ENCODE measurements around the gene CRACDL. TPM values are rescaled to one million over a fixed set of nuclear protein-coding genes. Genes with fewer than 3 reads are reported as not detected.

The CRACDL gene
- total and polyA plus RNA-seq, 8 donors = 3.6 to 11.0 (median 6.0) TPM

DNA sequence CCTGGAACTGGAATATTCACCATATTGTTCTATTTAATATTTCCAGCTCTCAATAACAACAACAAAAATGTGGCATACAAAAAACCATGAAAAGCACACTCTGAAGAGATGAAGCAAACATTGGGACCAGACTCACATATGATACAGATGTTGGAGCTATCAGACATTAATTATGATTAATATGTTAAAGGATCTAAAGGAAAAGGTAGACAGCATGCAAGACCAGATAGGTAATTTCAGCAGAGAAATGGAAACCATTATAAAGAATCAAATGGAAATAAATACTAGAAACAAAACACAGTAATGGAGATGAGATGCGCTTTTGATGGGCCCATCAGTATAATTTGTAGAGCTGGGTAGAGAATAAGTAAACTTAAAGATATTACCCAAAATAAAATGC, 154.2 kb downstream of the CRACDL start:
- no peak for ATAC-seq
- intact Hi-C loops (cut with DNase I) = no loop called here
- no peak for DNase-seq
- FAIRE-seq = no peak
- H3K9me3 ChIP-seq = no peaks in the 10 kb centered on the region
- no peak overlapping the region for H3K4me3 ChIP-seq
- H3K36me3 ChIP-seq = no peaks in the 10 kb centered on the region
- TF ChIP-seq, protein P1, sequence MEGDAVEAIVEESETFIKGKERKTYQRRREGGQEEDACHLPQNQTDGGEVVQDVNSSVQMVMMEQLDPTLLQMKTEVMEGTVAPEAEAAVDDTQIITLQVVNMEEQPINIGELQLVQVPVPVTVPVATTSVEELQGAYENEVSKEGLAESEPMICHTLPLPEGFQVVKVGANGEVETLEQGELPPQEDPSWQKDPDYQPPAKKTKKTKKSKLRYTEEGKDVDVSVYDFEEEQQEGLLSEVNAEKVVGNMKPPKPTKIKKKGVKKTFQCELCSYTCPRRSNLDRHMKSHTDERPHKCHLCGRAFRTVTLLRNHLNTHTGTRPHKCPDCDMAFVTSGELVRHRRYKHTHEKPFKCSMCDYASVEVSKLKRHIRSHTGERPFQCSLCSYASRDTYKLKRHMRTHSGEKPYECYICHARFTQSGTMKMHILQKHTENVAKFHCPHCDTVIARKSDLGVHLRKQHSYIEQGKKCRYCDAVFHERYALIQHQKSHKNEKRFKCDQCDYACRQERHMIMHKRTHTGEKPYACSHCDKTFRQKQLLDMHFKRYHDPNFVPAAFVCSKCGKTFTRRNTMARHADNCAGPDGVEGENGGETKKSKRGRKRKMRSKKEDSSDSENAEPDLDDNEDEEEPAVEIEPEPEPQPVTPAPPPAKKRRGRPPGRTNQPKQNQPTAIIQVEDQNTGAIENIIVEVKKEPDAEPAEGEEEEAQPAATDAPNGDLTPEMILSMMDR (IDR thresholded peaks at IDR 0.05) = no peak
- no peaks in the 10 kb centered on the region for H3K27me3 ChIP-seq
- H3K27ac ChIP-seq = no peak overlapping the region
- 94 to 97% methylated on average over 1 of the region's 1 CpG for WGBS, 2 donors
- no peaks in the 10 kb centered on the region for H3K4me1 ChIP-seq

DNA sequence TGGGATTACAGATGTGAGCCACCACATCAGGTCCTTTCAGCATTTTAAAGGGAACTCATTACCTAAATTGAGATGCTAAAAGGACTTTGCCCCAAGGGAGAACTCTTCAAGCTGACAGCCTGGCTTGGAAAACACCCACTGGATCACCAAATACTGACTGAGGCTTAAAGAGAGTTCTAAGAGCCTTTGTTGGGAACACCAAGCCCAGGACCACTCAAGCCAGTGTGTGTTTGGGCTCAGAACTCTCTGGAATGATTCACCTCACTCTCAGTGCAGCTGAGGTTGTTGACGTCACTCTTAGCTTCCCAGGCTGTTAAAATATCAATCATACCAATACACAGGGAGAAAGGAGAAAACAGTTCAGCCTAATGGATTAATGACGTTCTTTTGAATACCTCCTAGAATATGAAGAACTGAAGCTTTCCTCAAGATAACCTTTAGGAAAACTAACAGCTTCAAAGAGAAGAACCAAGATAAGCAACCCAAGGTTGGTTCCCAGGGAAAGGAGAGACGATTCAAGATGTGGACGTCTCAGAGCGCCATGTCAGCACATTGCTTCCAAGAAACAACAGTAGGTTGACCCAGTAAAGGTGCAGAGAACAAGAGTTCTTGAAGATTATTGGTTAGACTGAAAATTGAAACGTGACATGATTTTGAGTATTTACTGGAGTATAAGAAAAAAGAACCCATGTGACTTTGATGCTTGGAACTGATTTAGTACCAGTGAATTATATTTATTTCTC, 157.1 kb downstream of the CRACDL start:
- H3K4me1 ChIP-seq = no peaks in the 10 kb centered on the region
- no peak for ATAC-seq
- intact Hi-C loops (cut with DNase I) = no loop called here
- H3K4me3 ChIP-seq = no peak overlapping the region
- no peak for FAIRE-seq
- H3K9me3 ChIP-seq = no peaks in the 10 kb centered on the region
- no peak for DNase-seq
- H3K27me3 ChIP-seq = no peaks in the 10 kb centered on the region
- WGBS, 2 donors = 71 to 72% methylated on average over 6 of the region's 6 CpGs
- TF ChIP-seq, protein P1 (IDR thresholded peaks at IDR 0.05) = no peak
- H3K27ac ChIP-seq = no peak overlapping the region
- no peaks in the 10 kb centered on the region for H3K36me3 ChIP-seq

DNA sequence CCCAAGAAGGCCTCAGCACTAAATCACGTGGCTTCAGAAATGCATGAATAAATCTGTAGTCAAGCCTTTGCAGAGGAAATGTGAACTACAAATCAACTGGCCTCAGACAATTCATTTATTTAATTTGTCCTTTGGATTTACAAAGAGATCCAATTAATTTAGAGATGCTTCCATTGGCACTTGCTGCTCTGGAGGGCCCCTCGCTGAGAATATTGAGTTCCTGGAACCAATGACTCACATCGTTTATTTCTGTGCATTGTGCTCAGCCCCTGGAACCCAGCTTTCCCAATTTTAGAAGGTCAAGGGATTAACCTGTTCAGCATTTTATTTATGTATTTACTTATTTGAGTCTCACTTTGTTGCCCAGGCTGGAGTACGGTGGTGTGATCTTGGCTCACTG, 157.9 kb downstream of the CRACDL start:
- no peaks in the 10 kb centered on the region for H3K27me3 ChIP-seq
- no peak overlapping the region for H3K4me3 ChIP-seq
- ATAC-seq (no peak), DNase-seq (no peak), FAIRE-seq (no peak)
- intact Hi-C loops (cut with DNase I) = no loop called here
- H3K4me1 ChIP-seq = no peaks in the 10 kb centered on the region
- H3K36me3 ChIP-seq = no peaks in the 10 kb centered on the region
- H3K9me3 ChIP-seq = no peaks in the 10 kb centered on the region
- H3K27ac ChIP-seq = no peak overlapping the region
- TF ChIP-seq, protein P1 (IDR thresholded peaks at IDR 0.05) = no peak
- 82 to 84% methylated on average over 4 of the region's 4 CpGs for WGBS, 2 donors

DNA sequence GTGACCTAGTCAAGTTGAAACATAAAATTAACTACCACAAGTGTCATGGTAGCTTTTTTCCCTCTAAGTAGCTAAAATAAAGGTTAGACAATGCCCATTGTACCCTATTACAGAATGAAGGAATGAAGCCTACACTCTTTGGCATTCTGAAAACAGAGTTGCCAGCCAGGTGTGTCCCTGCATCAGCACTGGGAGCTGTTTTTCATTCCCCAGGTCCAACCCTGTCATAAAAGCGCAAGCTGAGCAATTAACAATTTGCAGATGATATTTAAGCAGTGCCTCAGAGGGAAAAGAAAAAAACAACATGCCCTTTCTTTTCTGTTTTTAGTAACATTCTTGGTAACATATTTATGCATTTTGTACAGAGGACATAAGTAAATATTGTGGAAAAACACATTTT, 158.3 kb downstream of the CRACDL start:
- 93 to 94% methylated on average over 1 of the region's 1 CpG for WGBS, 2 donors
- intact Hi-C loops (cut with DNase I) = no loop called here
- Histone ChIP-seq H3K4me3 (no peak overlapping the region), H3K9me3 (no peaks in the 10 kb centered on the region), H3K27ac (no peak overlapping the region), H3K27me3 (no peaks in the 10 kb centered on the region), H3K36me3 (no peaks in the 10 kb centered on the region), H3K4me1 (no peaks in the 10 kb centered on the region)
- no peak for FAIRE-seq
- TF ChIP-seq, protein P1 (IDR thresholded peaks at IDR 0.05) = no peak
- no peak for DNase-seq
- no peak for ATAC-seq

DNA sequence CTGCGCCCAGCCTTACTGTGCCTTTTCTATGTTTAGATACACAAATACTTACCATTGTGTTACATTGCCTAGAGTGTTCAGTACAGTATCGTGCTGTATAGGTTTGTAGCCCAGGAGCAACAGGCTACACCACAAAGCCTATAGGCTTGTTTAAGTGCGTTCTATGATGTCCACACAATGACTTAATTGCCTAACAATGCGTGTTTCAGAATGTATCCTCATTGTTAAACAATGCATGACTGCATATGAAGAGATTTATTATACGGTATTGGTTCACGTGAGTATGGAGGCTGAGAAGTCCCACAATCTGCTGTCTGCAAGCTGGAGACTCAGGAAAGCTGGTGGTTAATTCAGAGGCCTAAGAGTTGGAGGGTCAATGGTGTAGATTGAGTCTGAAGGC, 158.9 kb downstream of the CRACDL start:
- H3K4me1 ChIP-seq = no peaks in the 10 kb centered on the region
- FAIRE-seq (no peak), DNase-seq (no peak), ATAC-seq (no peak)
- no peaks in the 10 kb centered on the region for H3K9me3 ChIP-seq
- TF ChIP-seq, protein P1 (IDR thresholded peaks at IDR 0.05) = no peak
- WGBS, 2 donors = 95 to 98% methylated on average over 6 of the region's 6 CpGs
- no peak overlapping the region for H3K27ac ChIP-seq
- H3K36me3 ChIP-seq = no peaks in the 10 kb centered on the region
- H3K27me3 ChIP-seq = no peaks in the 10 kb centered on the region
- intact Hi-C loops (cut with DNase I) = no loop called here
- H3K4me3 ChIP-seq = no peak overlapping the region

Measured in pancreas (tissue), 10 donors.